Activated CD8-positive, alpha-beta memory T cell treated with anti-CD3 and anti-CD28 coated beads for 4 hours (primary cell): ENCODE measurements around the gene KLHDC8B.

Source experiments
- DNase-seq, 2 donors: peaks; one replicate each; pipeline ENCODE4 v3.0.0-alpha.2; 2020; ENCODE audit warnings: low read depth in 2 of 2

Gene KLHDC8B

GRCh38 chr3:49158792-49159191, 12.6 kb upstream of the KLHDC8B start:
- no peak for DNase-seq

- no peak for DNase-seq
Measured at GRCh38 chr3:49161197-49161596, 10.2 kb upstream of the KLHDC8B start.

GRCh38 chr3:49161808-49162530, 9.4 kb upstream of the KLHDC8B start:
- DNase-seq = no peak

- no peak for DNase-seq
Measured at GRCh38 chr3:49162751-49163419, 8.5 kb upstream of the KLHDC8B start.

DNA sequence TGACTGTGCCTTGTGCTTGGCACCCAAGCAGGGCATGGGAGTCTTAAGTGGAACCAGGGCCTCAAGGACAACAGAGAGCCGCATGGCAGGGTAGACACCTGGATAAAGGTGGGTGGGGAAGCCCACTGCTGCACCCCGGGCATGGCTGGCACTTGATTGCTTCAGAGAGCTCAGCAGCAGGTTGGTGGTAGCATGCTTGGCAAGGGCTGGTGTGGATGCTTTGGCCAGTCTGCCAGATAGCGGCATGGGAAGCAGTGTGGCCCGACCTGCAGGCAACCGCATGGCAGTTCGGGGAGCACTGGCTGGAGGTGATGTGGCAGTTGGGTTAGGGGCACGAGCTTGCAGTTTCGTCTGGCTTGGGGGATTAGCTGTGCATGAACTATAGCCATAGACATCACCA, 7.8 kb upstream of the KLHDC8B start:
- no peak for DNase-seq

GRCh38 chr3:49164983-49165720, 6.2 kb upstream of the KLHDC8B start:
- no peak for DNase-seq

DNA sequence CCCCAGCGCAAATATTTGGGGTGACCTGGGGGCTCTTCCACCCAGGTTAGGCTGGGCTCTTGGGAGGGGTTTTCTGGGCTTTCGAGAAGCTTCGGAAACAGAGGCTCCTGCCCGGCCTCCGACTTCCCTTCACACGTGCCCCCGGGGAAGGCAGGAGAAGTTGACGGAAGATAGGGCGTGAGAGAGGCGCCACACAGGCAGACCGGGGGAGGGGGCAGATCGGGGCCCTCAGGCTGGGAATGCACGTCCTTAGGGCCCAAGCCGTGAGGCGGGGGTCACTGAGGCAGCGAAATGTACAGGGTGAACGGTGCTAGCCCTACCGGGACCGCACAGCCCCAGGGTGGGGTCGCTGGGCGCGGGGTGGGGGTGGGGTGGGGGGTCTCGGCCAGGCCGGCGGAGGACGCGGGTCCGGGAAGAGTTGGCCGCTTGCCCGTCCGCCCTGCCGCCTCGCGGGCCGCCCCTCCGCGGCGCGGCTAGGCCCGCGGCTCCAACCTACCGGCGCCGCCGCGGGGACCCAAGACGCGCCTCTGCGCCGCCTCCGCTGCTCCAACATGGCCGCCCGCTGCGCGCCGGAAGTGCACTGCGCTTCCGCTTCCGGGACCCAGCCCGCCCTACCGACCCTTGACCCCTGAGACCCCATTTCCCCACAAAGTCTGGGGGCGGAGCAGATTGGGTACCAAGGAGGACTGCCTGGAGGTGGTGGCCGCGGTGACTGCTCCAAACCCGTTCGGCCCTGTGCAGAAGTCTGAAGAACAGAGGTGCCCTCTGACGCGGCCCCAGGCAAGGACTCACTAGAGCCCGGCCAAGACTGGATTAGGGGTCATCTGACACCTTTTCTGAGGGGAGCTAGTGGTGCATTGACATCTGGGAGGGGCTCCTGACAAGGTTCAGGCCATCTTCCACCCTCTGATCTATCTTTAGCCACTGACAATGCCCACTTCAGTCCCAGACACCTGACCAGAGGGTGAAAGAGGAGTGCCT, 5.3 kb upstream of the KLHDC8B start, which contains the start of gene CCDC71:
Gene CCDC71 (minus strand): TSS at position 561 of the 981 bp plus-strand sequence. CDS start 2,123 bp downstream, outside the sequence.
- peak; percentile 51 to 53 for DNase-seq

- no peak for DNase-seq
Measured at GRCh38 chr3:49166752-49167556, 4.4 kb upstream of the KLHDC8B start.

- no peak for DNase-seq
Measured at GRCh38 chr3:49170744-49171118, 667 bp upstream of the KLHDC8B start.

DNA sequence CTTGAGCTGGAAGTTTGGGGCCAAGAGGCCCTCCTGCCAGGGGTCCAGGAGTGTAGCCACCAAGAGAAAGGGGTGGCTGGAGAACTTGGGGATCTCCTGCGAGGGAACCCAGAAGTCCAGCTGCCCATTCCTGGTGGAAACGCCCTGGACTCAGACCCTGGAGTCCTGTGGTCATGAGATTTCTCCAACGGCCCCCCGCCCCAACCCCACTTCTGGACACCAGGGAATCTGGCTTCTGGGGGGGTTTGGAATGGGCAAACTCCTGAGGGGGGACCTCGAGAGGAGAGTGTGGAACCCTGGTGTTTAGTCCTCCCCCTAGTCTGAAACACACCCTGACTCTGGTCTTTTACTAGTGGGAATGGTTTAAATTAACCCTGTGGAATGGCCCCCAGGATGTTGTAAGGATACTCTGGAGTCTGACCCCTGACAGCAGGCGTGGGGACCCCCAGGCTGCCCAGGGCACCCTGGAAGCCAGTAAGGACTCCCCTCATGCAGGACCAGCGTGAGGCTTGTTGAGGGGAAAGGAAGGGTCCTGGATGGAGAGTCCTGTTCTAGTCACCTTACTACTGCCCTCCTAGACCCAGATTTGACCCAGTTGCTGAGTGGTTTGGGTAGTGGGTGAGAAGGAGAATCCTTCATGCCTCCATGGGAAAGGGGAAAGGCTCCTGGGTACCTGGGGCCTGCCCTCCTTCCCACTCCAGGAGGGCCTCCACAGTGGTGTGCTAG, 540 bp downstream of the KLHDC8B start:
- DNase-seq = no peak

DNA sequence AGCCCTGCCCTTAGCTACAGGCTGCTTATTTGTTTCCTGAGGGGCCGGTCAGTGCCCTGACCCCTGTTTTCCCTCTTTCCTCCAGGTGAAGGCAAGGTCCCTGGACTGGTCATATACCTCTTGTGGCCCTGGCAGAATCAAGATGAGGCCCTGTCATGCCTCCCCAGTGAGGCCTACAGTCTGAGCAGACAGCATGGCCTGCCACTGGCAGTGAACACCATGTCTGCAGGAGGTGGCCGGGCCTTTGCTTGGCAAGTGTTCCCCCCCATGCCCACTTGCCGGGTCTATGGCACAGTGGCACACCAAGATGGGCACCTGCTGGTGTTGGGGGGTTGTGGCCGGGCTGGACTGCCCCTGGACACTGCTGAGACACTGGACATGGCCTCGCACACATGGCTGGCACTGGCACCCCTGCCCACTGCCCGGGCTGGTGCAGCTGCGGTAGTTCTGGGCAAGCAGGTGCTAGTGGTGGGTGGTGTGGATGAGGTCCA, 1.2 kb downstream of the KLHDC8B start:
- no peak for DNase-seq

DNA sequence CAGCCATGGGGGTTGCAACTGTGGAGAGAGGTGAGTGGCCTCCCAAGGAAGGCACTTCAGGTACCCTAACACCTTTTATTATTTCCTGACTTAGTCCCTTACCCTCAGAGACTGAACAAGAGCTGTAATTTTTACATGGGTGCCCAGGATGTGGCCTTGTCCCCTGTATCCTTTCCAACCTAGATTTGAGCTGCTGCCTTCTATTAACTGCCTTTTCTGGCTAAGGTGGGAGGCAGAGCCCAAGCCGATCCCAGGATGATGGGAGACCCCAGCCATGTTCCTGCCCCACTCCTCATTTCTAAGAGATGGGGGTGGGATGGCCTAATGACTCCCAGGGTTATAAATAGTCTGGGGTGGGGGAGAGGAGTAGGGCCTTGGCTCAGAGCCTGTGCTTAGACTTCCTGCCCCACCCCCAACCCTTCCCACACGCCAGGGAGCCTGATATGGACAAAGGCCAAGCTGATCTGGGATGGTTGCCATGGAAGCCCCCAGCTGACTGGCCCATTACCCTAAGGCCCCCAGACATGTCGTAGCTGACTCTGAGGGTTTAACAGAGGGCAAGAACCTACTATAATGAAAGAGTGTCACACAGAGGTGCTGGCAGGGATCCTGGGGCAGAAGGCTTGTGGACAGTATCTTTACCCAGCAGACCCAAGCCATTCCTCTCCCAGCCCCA, 1.9 kb downstream of the KLHDC8B start:
- no peak for DNase-seq

GRCh38 chr3:49173792-49174170, 2.4 kb downstream of the KLHDC8B start:
- DNase-seq = no peak

DNA sequence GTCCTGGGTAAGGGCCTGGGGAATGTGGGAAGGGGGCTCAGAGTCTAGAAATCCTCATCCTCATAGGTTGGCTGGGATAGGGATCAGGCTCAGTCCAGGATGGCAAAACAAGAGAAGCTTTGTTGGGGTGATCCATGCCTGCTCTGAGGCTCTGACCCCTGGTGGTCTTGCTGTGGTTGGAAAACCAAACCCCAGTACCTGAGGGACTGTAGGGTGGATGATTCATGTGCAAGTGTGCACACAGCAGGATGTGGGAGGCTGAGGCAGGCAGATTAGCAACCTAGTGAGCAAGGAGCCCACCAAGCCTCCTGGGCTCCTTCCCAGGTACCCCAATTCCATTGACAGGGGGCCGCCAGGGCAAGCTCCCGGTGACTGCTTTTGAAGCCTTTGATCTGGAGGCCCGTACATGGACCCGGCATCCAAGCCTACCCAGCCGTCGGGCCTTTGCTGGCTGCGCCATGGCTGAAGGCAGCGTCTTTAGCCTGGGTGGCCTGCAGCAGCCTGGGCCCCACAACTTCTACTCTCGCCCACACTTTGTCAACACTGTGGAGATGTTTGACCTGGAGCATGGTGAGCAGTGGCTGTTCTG, 3.1 kb downstream of the KLHDC8B start:
- no peak for DNase-seq

DNA sequence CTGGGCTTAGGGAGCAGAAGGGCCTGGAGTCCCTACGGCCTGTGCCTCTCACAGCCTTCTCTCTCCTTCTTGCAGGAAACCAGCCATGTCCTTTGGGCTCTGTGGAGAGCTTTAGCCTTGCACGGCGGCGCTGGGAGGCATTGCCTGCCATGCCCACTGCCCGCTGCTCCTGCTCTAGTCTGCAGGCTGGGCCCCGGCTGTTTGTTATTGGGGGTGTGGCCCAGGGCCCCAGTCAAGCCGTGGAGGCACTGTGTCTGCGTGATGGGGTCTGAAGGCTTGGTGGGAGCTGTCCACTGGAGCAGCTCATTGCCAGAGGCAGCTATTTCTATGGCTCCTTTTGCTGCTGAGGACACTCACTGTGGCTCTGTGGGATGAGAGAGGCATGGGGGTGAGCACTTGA, 4.1 kb downstream of the KLHDC8B start:
- no peak for DNase-seq

GRCh38 chr3:49177073-49177472, 5.7 kb downstream of the KLHDC8B start:
- DNase-seq = no peak

- no peak for DNase-seq
Measured at GRCh38 chr3:49180116-49180515, 8.7 kb downstream of the KLHDC8B start.

DNA sequence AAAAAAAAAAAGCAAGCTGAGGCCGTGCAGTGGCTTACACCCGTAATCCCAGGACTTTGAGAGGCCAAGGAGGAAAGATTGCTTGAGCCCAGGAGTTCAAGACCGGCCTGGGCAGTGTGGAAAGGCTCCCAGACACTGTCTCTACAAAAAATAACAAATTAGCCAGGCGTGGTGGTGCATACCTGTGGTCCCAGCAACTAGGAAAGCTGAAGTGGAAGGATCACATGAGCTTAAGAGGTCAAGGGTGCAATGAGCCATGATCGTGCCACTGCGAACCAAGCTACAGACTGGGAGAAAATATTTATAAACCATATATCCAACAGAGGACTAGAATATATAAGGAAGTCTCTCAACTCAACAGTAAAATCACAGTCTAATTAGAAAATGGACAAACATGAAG, 10.0 kb downstream of the KLHDC8B start:
- DNase-seq = no peak

DNA sequence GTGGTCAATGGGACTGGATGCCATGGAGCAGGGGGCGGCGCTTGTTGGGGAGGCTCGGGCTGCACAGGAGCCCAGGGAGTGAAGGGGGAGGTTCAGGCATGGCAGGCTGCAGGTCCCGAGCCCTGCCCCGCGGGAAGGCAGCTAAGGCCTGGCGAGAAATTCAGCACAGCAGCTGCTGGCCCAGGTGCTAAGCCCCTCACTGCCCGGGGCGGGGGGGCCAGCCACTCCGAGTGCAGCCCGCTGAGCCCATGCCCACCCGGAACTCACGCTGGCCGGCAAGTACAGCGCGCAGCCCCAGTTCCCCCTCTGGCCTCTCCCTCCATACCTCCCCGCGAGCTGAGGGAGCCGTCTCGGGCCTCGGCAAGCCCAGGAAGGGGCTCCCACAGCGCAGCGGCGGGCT, 11.3 kb downstream of the KLHDC8B start:
- DNase-seq = no peak
